Stimulated activated CD4-positive, alpha-beta T cell treated with anti-CD3 and anti-CD28 coated beads, TNF-alpha, amount 100 ng/mL, for 24 hours (primary cell): ENCODE results near the gene URM1.

Experiments used
- DNase-seq, 3 experiments: peaks; one replicate each; pipeline ENCODE4 v3.0.0-alpha.2; 2020; ENCODE audit warnings: low read depth in 3 of 3

URM1 gene

DNA sequence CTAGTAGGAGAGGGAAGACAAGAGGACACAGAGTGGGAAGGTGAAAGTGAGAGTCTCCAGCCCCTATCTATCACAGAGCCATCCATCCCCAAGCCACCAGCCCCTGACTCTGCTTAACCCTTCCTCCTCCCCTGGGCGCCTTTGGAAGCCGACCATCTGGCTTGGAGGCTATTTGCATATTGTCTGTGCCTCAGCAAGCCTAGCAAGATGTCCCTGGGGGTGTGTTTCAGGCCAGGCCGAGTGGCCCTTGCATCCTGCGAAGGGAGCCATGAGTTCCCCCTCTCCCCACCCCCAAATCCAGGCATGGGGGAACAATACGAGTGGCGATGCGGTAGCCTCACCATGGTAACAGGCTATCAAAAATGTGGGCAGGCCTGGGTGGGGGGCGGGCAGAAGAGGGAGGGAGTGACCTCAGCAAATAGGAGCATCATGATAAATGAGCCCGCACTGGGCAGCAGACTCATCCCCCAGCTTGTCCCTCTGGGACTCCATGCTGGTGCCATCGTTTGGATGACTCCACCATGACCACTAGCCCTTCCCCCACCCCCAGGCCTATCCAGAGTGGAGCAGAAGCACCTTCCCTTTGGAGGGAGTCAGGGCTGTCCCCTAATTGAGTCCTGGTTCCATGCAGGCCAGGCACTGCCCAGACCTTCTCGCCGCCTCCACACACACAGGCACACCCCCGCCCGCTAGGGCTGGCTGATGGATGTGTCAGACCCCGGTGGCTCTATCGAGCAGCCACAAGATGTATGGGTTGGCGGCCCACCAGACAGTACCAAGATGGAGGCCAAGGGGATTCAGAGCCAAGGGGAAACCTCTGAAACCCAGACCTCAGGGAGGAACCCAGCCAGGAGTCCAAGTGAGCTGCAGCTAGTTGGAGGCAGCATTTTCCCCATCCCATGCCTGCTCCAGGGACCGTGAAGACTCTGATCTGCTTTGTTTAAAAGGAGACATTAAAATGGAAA lies 14.6 kb downstream of the URM1 start:
- DNase-seq: no peak

DNA sequence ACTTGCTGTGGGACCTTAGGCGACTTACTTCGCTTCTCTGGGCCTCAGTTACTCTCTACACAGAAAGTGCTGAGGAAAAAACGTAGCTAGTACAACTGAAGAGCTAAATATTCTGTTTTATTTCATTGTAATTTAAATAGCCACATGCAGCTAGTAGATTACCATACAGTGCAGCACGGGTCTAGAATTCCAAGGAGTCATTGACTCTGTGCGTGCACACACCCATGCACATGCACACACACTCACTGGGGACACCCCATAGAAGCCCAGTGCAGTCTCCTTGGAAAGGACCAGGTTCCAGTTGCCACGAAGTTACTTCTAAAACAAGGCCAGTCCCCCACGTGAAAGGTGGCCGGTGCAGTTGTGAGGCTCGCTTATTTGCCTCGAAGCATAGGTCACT lies 17.0 kb downstream of the URM1 start:
- DNase-seq: no peak

DNA sequence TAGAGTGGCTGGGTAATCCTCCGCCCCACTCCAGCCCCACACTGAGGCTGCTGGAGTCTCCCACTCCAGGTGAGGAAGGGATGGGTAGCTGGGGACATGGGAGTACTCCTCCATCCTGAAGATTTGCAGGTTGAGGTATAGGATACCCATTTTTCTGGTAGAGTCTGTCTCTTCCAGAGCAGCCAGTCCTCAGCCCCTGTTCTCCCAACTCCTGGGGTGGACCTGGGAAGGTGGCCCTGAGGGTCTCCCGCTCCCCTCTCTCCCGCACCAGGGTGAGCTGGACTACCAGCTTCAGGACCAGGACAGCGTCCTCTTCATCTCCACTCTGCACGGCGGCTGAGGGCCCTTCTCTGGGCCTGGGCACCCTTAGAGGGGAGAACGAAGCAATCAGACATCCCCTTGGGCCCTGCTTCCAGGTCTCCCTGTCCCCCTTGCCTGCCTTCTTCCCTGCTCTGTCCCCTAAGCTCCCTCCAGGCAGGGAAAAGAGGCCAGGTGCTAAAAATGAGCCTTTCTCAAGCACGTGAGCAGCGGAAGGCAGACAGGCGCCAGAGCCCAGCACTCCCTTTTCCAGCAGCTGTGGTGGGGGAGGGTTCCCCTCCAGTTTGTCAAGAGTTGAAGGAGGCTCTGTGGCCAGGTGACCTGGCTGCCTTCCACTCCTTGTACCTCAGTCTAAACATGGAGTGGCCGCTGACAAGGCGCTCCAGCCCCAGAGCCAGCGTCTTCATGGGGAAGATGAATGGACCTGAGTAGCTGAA lies 18.4 kb downstream of the URM1 start:
- DNase-seq: no peak

DNA sequence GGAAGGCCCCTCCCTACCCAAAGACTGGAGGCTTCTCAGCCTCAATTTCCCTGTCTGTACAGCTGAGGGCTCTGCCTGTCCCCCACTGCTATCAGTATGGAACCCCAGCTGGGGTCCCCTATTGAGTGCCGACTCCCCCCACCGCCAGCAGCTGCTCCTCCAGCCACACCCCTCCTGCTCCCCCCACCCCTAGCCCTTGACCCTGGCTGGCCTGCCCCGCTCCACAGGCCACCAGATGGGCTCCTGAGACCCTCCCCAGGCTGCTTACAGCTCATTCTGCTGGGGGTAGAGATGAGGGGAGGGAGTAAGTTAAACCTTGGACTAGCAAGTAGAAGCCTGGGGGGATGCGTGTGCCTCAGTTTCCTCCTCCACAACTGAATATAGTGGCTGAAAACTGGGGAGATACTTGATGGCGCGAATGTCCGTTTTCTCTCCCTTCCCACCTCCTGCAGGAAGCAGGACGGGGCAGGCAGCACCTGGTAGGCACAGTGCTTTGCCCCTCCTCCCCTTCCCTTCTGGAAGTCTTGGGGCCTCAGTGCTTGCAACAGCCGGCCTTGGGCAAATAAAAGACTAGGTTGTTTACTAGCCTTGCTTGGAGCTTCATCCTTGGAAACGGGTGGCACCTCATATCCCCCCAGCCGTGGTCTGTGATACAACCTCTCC lies 19.1 kb downstream of the URM1 start:
- no peak for DNase-seq

DNA sequence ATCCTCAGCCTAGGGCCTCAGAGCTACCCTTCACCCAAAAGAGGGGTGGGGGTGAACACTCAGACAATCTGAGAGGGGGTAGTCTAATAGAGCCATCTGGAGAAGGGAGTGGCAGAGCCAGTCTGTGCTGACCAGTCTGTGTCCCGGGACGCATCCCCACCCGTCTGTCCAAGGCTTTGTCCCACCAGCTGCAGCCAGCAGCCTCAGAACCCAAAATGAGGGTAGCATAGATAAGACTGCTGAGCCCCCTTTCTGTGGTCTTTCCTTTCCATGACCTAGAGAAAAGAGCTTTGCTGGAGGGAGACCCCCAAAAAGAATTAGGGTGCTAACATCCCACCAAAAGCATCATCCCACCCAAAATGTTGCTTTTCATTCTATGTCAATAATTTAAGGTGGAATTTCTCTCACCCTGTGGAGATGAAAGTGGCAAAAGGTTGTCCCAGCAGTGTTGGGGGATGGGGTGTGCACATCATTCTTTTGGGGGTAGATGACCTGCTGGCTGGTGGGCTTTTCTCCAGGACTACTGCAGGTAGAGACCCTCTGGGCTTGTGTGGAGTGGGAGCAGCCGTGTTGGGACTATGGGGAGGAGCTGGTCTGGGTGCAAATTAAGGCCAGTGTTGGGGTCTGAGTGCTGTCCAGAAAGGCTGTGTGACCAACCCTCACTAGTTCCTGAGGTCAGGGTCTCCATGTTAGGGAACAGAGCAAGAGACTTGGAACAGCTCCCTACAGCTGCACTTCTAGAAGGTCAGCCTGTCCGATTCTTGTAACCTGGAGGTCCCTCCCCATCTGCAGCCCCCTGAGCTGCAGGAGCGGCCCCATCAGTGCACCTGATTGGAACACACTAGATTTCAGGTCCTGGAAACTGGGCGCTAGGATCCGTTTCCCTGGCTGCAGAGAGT lies 19.9 kb downstream of the URM1 start:
- DNase-seq: no peak

DNA sequence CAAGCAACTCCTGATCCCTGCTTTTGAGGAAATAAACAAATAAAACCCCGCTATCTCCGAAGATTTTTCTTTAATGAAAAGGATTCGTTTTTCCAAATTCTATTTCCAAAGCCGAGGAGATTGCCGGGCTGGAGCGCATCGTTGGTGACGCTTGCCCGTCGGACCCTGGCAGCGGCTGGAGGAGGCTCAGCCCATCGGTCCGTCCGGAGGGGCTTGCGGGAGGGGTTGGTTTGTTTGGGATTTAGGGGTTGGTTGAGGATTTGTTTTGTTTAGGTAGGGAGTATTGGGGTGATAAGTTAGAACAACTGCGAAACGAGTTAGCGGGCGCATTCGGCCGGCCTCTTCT lies 20.8 kb downstream of the URM1 start:
- DNase-seq: no peak

DNA sequence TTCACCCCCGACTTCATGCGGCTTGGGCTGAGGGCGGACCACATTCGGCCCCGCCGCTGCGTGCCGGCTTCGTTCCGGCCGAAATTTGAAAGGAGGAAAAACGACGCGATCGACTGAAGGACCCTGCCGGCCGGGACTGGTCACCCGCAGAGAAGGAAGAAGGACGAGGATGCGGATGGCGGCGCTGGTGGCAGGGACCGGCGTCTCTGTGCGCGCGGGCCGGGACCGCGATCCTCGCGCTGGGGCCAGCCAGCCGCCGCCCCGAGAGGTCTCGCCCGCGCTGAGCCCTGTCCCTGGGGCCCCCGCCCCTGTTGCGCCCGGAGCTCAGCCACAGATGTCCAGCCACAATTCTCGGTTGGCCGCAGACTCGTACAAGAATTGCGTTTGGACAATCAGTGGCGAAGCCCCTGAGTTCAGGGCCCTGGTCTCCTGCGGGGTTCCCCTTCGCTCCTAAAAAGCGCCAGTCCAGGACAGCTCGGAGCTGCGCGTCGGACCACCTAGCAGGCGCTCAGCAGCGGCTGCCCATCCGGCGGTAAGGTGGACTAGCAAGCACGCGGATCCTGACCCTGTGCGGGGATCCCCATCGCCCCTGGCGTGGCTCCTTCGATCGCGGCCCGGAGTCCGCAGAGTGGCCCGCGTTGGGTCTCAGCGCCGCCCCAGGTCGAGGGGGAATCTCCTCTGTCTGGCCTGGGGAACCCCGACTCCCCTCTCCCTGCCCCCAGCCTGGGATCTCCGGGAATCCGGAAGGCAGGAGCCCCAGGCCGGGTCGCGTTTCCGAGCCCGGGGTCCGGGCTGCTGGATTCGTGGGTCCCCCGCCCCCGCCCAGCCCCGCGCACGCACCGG lies 21.3 kb downstream of the URM1 start:
- DNase-seq: no peak

DNA sequence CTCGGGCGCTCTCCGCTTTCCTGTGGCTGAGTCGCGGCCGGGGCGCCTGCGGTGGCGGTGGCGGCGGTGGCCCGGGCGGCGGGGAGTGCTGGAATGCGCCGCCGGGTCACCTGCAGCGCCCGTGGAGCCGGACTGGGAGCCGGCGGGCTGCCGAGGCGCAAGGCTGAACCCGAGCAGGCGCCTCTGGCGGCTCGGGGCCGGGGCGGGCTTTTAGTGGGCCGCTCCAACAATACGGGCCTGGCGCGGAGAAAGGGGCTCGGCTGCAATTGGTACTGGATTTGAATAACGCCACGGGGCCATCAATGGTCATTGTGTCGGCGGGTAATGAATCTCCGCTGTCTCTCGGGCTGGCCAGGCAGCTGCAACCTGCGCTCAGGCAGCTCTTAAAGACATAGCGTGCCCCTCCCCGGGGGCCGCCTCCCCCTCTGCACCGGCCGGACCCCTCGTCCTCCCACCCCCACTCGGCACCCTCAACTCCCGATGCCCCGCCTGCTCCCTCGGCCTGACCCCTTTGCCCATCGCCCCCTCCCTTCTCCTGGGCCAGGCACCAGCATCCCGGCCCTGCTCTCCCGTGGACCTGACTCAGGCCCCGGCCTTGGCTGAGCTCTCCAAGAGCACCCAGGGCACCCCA lies 22.1 kb downstream of the URM1 start:
- DNase-seq: no peak

DNA sequence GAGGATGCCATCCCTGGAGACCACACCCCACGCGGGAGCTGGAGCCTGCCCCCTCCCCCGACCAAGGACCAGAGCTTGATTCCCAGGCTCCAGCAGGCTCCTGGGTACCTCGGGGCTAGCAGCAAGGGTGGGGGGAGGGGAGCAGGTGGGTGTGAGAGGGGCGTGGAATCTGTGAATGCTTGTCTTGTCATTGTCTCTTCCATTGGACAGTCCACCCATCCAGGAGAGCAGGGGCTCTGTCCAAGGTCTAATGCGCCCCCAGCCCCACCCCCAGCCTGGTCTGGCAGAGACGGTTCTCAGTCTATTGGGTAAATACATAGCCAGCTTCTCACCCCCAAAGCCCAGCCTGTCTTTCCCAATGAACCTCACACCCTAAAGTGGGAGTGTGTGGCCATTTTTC lies 22.8 kb downstream of the URM1 start:
- no peak for DNase-seq

DNA sequence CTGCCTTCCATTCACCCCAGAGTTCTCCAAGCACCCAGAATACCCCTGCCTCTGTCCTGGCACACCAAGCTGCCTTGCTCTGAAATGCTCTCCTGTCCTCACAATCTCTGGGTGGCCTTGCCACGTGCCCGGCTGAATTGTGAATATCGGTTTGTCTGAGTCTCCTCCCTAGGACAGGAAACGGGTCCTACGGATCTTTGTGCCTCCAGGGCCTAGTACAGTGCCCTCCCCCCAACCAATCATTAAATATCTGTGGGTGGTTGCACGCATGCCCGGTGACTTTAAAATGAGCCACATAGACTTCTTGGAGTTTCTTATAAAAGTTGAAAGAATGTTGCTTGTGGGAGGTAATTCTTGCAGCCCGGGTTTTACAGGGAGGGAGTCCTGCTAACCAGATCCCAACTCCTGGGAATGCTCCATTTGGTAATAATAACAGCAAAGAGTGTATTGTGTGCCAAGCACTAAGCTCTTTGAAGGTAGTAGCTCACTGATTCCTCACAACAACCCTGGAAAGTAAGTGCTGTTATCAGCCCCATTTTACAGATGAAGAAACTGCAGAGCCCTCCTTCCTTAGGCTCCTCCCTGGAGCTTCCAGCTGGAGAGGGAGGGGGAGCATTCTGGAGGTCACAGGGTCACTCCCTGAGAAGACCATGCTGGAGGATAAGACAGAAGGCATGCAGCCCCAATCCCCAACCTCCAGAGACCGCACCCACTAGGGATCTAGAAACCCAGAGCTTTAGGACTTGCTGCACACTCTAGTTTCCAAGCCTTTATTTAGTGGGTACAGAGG lies 23.4 kb downstream of the URM1 start:
- no peak for DNase-seq

DNA sequence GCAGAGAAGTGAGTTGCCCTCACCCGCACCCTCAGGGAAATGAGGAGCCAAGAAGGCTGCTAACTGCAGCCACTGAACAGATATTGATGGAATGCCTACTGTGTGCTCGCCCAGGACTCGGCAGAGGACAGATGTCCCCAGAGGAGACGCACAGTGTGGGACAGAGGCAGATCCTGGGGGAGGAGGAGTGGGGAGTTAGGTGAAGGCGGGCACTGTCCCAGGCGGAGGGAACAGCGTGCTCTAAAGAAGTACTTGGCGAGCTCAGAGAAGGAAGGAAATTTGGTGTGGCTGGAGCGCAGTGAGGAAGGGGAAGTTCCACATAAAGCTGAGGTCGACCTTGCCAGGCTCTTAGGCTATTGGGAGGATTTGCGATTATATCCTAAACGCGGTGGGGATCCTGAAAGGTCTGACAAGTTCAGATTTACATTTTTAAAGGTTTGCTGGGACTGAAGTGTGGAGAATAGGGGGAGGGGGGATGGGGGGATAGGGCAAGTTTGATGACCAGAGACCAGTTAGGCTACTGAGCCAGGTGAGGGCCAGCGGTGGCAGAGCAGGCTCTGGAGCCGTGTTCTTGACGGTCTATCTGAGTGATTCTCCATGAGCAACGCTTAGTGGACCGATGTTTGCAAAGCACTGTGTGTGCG lies 25.9 kb downstream of the URM1 start:
- DNase-seq: no peak

DNA sequence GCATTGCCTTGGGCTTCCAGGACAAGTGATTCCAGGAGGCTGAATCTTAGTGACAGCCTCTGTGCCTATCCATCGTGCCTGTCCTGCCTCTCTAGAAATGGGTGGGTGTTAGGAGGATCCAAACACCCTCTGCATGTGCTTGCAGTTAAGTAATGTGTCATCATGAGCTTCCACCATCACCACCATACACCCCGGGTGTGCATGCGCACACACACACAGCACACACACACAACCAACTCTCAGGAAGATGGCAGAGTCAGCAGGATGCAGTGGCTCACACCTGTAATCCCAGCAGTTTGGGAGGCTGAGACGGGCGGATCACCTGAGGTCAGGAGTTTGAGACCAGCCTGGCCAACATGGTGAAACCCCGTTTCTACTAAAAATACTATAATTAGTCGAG lies 26.7 kb downstream of the URM1 start:
- no peak for DNase-seq

DNA sequence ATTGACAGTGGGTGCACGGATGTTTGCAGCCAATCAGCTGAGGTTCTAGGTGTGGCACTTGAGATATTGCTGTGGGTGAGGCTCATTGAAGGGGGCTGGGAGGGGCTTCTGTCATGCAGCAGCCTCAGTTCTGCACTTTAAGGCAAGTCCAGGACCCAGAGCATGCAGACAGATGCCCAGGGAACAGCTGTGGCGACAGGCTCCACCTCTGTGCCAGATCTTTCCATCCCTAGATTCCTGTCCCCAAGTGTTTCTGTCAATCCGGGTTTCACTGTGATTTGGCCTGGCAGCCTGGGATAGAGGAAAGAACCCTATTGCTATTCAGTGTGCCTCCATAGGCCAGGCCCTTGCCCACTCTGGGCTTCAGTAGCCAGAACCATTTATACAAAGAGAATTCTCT lies 28.7 kb downstream of the URM1 start:
- no peak for DNase-seq

DNA sequence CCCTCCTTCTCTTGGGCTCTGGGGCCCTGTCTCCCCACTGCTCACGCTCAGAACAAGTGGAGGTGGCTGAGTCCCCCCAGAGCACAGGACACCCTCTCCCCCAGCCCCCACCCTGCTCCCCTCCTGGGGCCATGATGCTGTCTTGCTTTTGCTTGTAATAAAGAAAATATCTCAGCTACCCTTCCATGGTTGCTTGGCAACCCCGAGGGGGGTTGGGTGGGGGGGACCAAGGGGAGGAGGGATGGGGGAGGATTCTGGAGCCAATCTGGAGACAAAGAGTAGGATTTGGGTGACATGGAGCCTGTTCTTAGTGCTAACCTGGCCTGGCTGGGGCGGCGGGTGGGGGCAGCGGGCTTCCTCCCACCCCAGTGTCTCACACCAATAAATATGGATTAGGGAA lies 33.4 kb downstream of the URM1 start:
- no peak for DNase-seq

DNA sequence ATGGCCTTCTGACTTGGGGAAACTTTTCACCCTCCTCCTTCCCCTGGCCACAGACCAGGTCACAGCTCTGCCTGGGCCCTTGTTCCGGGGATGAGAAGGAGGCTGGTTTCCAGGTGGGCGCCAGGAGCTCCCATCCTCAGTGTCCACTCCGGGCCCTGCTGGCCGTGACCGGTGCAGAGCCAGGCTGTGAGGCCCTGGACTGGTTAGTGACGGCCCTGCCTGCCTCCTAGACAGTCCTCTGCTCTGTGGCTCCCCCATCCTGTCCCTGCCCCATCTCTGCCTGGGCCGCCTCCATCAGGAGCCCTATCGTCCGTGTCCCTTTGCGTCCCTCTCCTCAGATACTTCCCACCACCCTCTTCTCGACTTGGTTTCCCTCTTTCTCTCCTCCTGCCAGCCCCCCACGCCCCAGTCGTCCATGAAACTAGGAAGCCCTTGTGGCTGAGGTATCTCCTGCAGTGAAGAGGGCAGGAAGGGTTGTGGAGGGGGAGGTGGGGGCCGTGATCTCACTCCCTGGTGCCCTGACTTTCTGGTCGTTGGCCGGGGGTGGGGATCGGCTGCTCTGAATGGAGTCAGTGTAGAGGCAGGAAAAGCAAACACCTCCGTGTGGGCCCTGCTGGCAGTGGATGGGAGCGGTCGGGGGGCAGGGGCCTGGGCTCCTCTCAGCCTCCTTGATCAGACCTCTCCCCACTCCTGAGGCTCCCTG lies 34.1 kb downstream of the URM1 start:
- no peak for DNase-seq

DNA sequence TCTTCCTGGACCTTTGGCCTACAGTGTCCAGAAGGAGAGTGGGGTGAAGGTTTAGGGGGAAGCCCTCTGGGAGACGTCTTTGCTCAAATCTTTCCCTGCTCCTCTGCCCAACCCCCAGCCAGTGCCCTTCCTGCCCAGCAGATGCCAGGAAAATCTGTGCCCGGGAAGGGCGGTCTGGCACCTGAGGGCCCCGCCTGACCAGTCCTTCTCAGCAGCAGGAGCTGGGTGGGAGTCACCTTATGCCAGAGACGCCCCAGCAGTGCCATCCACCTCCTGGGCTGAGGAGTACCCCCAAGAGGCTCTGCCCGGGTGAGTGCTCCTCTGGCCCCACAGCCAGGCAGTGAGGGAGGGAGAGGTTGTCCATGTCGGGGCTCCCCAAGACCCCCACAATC lies 34.6 kb downstream of the URM1 start:
- no peak for DNase-seq

DNA sequence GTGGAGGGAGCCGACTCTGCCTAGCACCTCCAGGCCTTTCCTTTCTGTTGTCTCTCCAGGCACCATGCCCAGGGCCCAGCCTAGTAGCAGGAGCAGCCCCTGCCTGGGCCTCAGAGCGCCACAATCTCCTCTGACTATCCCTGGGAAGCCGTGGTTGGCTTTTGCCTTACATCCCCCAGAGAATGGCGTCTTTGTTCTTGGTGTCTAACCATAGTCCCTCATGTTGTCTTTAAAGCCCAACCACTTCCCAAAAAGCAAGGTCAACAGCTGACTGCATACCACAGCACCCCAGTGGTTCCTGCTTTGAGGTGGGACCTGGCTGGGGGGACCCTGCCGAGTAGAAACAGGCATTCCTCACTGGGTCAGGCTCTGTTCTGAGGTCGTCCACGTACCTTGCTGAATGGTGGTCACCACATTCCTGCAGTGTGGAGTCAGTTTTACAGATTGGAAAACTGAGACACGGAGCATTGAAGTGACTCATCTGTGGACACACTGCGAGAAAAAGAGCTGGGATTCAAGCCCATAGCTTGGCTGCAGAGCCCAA lies 35.7 kb downstream of the URM1 start:
- no peak for DNase-seq

DNA sequence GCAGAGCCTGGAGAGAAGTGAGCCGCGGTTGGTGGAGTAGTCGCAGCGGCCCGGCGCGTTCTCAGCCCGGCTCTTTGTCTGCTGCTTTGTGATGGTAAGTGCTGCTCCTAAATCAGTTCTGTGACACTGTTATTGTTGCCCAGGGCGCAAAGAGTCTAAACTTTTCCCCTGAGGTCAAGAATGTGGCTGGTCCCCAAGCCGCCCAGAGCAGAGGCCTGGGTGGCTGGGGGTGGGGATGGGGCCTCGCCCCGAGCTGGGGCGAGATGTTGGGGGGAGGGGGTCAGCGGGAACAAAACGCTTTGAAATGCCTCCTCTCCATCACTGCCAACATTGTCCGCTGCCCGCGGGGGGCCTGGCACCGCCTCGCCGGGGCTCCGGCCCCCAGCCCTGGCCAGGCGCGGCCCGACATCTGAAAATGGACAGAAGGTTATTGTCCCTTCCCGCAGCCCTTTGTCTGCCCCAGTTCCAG lies 37.8 kb downstream of the URM1 start:
- DNase-seq: no peak
